Rectal smooth muscle tissue (tissue), 1 donor: Measurements from ENCODE around the gene B3GNT7.
A peak's percentile ranks its signal among the peaks of the same experiment; 100 is the strongest.
"Not testable (repeated sequence)": the region's sequence is repeated elsewhere in the genome, so short reads cannot be mapped to it uniquely, and the experiment has no call there.

Experiments
- H3K27ac ChIP-seq: one replicate; pipeline ENCODE4 v1.7.0; 2013; ENCODE audit warnings: low read depth, low read length, inconsistent platforms
- H3K27me3 ChIP-seq: one replicate; pipeline ENCODE4 v1.7.0; 2013; ENCODE audit warnings: low read length; ENCODE audit not compliant: control insufficient read depth, insufficient read depth
- H3K36me3 ChIP-seq: one replicate; pipeline ENCODE4 v1.7.0; 2013; ENCODE audit warnings: low read length; ENCODE audit not compliant: control insufficient read depth, insufficient read depth
- H3K4me1 ChIP-seq: one replicate; pipeline ENCODE4 v1.7.0; 2013; ENCODE audit warnings: low read length; ENCODE audit not compliant: control insufficient read depth, insufficient read depth
- H3K4me3 ChIP-seq: one replicate; pipeline ENCODE4 v1.7.0; 2013; ENCODE audit warnings: low read length
- H3K9ac ChIP-seq: one replicate; pipeline ENCODE4 v1.7.0; 2013; ENCODE audit warnings: low read length

Gene B3GNT7, protein sequence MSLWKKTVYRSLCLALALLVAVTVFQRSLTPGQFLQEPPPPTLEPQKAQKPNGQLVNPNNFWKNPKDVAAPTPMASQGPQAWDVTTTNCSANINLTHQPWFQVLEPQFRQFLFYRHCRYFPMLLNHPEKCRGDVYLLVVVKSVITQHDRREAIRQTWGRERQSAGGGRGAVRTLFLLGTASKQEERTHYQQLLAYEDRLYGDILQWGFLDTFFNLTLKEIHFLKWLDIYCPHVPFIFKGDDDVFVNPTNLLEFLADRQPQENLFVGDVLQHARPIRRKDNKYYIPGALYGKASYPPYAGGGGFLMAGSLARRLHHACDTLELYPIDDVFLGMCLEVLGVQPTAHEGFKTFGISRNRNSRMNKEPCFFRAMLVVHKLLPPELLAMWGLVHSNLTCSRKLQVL

DNA sequence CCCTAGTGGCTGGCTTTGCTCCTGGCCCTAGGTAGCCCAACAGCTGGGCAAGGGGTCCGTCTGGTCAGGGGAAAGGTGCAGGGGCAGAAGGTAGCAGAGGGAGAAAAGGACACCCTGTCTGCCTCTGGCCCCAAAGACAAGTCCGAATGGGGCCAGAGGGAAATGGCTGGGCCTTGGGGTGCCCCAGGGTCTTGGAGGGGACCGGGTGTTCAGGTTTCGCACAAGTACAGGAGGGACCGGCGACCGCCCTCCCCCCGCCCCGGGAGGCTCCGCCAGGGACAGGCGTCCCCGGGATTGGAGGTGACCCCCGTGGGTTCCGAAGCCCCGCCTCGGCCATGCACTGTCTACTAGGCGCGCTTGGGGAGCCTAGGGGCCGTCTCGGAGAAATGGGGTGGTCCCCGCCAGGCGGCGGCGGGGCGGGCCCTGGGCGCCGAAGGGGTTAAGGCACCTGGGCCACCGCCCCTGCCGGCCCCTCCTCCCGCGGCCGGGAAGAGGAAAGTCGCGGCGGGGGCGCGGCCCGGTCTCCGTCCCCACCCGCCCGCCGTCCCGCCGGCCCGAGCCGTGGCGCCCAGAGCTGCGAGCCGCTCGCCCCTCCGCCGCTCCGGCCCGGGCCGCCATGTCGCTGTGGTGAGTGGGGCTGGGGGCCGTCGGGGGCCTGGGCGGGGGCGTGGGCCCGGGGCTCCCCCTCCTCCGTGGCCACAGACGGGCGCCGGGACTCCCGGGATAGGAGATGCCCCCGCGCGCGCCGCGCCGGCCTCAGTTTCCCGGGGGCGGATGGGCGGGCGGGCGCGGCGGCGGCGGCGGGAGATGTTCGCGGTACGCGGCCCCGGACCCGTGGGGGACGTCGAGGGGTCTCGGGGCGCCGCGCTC, at the start of gene B3GNT7:
Gene B3GNT7, plus strand, starts transcription at position 523 of the 870 bp plus-strand sequence. Its CDS starts 94 bp downstream, at position 617.
- peaks cover 3% of the 10 kb centered on the region for H3K4me1 ChIP-seq
- no peak within 1 kb of the TSS for H3K27ac ChIP-seq
- no peaks in the 10 kb centered on the region for H3K36me3 ChIP-seq
- peak within 1 kb of the TSS; percentile 21 for H3K9ac ChIP-seq
- no peaks in the 10 kb centered on the region for H3K27me3 ChIP-seq
- peak within 1 kb of the TSS; percentile 48 for H3K4me3 ChIP-seq

DNA sequence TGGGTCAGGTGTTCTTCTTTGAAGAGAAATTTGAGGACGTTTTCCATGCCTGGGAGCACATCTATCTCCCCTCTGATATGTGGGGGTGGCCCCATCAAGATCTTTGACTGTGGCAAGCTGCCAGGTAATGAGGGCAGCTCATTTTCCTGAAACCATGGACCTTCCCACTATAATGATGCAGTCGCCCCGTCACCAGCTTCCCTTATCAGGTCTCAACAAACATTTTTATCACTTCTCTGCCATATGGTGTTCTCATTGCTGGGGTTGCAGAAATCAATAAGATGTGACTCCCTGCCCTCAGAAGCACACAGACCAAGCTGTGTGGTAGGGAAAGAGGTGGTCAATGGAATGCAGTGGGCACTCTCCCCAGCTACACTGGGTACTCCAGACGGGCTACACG, 48.4 kb upstream of the B3GNT7 start:
- Histone ChIP-seq H3K36me3 (no peaks in the 10 kb centered on the region), H3K4me1 (peaks cover 3% of the 10 kb centered on the region), H3K27me3 (no peaks in the 10 kb centered on the region), H3K27ac (no peak overlapping the region), H3K4me3 (no peak overlapping the region), H3K9ac (no peak overlapping the region)

DNA sequence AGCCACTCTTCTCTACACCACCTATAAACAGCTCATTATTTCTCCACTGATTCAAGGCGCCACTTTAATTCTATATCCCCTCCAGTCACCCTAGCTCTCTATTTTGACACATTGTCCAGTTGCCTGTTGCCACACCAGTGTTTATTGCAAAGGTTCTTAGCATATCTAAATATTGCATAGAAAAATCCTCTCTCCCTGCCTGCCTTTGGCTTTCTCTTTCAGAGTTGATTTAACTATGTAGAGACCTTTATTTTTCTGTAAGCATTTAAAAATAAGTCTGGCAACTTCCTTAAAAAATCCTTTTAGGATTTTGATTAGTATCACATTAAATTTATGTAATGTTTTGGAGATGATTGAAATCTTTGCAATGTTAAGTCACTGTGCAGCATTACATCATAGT, 47.9 kb upstream of the B3GNT7 start:
- Histone ChIP-seq H3K4me1 (peaks cover 3% of the 10 kb centered on the region), H3K36me3 (no peaks in the 10 kb centered on the region), H3K9ac (no peak overlapping the region), H3K4me3 (no peak overlapping the region), H3K27ac (no peak overlapping the region), H3K27me3 (no peaks in the 10 kb centered on the region)

DNA sequence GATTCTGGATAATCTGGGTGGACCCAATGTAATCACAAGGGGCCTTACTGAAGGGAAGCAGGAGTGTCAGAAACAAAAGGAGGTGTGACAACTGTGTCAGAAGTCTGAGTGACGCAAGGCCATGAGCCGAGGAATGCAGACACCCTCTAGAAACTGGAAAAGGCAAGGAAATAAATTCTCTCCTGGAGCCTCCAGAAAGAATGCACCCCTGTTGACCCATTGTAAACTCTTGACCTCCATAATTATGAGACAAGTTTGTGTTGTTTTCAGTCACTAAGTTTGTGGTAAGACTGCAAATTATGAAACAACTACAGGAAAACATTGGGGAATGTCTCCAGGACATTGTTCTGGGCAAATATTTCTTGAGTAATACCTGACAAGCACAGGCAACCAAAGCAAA, 47.3 kb upstream of the B3GNT7 start:
- H3K9ac ChIP-seq, result no peak overlapping the region
- H3K4me3 ChIP-seq, result no peak overlapping the region
- H3K36me3 ChIP-seq, result no peaks in the 10 kb centered on the region
- H3K27ac ChIP-seq, result no peak overlapping the region
- no peaks in the 10 kb centered on the region for H3K27me3 ChIP-seq
- H3K4me1 ChIP-seq, result peaks cover 3% of the 10 kb centered on the region

DNA sequence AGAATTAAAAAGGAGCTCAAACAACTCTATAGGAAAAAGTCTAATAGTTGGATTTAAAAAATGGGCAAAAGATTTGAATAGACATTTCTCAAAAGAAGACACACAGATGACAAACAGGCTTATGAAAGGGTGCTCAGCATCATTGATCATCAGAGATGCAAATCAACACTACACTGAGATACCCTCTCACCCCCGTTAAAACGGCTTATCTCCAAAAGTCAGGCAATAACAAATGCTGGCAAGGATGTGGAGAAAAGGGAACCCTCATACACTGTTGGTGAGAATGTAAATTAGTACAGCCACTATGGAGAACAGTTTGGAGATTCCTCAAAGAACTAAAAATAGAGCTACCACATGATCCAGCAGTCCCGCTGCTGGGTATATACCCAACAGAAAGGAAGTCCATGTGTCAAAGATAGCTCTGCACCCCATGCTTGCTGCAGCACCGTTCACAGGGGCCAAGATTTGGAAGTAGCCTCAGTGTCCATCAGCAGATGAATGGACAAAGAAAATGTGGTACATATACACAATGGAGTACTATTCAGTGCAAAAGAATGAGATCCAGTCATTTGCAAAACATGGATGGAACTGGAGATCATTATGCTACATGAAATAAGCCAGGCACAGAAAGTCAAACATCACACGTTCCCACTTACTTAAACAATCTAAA, 46.7 kb upstream of the B3GNT7 start:
- H3K4me3 ChIP-seq, result no peak overlapping the region
- no peaks in the 10 kb centered on the region for H3K27me3 ChIP-seq
- H3K4me1 ChIP-seq, result peaks cover 3% of the 10 kb centered on the region
- no peak overlapping the region for H3K9ac ChIP-seq
- H3K27ac ChIP-seq, result peak overlapping the region; percentile 45
- no peaks in the 10 kb centered on the region for H3K36me3 ChIP-seq

DNA sequence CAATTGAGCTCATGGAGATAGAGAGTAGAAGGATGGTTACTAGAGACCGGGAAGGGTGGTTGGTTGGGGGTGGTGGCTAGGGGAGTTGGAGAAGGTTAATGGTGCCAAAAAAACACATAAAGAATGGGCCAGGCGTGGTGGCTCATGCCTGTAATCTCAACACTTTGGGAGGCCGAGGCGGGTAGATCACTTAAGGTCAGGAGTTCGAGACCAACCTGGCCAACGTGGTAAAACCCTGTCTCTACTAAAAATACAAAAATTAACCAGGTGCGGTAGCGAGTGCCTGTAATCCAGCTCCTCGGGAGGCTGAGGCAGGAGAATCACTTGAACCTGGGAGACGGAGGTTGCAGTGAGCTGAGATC, 46.2 kb upstream of the B3GNT7 start:
- not testable (repeated sequence) for H3K27ac ChIP-seq, H3K36me3 ChIP-seq, H3K4me3 ChIP-seq, H3K9ac ChIP-seq, H3K4me1 ChIP-seq, H3K27me3 ChIP-seq

DNA sequence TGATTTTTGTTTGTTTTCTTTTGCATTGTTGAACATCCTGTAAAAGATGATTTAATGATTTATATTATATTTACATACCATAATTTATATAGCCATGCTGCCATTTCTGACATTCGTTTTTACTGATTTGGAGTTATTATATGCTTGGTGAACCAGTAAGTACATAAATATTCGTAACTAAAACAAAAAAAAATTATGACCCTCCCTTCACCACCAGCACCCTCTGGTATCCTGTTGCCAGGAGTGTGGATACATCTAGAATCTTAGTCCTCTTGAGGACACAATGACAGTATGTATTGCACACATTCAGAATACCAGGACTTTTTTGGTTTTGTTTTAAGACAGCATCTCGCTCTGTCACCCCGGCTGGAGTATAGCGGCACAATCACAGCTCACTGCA, 43.9 kb upstream of the B3GNT7 start:
- Histone ChIP-seq H3K36me3 (no peaks in the 10 kb centered on the region), H3K27ac (no peak overlapping the region), H3K9ac (no peak overlapping the region), H3K4me3 (no peak overlapping the region), H3K4me1 (peaks cover 11% of the 10 kb centered on the region), H3K27me3 (no peaks in the 10 kb centered on the region)

DNA sequence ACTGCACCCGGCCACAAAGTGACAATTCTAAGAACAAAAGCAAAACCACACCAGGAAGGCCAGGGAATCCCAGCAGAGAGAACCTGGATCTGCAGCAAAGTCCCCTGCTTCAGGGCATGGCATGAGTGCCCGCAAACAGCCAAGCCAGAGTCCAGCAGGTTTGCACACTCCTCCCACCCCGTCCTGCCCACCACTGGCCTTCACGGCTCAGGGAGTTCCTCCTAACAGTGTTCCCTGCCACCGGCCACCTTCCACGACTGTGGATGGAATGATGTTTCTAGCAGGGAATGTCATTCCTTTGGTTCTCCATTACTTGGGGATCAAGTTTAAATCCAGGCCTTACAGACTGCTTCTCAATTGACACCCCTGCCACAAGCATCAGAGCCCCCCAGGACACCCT, 42.0 kb upstream of the B3GNT7 start:
- H3K27me3 ChIP-seq, result no peaks in the 10 kb centered on the region
- no peak overlapping the region for H3K27ac ChIP-seq
- H3K36me3 ChIP-seq, result no peaks in the 10 kb centered on the region
- H3K9ac ChIP-seq, result no peak overlapping the region
- peaks cover 11% of the 10 kb centered on the region for H3K4me1 ChIP-seq
- H3K4me3 ChIP-seq, result no peak overlapping the region

DNA sequence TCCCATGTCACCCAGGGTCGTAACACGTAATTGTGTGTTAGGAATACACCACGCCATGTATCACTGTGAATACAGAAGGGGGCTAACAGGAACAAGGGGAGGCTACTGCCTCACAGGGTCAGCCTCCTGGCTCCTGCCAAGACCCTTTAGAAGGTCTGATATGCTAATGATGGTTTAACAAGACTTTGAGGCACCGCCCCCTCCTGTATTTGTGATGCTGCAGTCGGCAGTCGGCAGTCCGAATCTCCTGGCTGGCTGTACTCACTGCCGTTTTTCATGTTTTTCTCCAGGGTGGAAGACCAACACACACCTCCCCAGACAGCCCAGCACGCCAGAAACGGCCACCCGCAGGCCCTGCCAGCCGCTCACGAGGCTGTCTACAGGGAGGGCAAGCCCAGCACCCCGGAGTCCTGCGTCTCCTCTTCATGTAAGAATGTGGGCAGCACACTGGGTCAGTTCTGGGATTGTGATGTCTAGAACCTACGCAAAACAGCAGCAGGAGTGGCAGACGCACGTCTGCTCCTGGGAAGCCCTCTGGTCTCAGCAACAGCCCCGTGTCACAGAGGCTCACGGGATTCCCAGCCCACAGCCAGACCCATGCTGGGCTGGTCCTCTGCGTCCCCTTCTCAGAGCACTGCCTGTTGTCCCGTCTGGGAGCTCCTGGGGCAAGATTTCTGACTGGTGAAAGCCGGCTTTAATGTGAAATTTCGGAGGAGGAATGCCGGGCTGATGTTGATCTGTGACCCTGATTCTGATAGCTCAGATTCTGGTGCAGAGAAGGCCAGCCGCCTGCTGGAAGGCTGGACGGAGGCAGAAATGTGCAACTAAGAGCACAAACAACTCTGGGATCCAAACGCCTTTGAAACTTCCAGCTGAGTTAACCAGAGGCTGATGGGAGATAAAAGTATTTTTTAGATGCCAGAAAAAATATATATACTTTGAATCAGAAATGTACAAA, 39.7 kb upstream of the B3GNT7 start:
- Histone ChIP-seq H3K4me3 (no peak overlapping the region), H3K9ac (no peak overlapping the region), H3K4me1 (peaks cover 7% of the 10 kb centered on the region), H3K36me3 (no peaks in the 10 kb centered on the region), H3K27me3 (no peaks in the 10 kb centered on the region), H3K27ac (peak overlapping the region; percentile 66)

DNA sequence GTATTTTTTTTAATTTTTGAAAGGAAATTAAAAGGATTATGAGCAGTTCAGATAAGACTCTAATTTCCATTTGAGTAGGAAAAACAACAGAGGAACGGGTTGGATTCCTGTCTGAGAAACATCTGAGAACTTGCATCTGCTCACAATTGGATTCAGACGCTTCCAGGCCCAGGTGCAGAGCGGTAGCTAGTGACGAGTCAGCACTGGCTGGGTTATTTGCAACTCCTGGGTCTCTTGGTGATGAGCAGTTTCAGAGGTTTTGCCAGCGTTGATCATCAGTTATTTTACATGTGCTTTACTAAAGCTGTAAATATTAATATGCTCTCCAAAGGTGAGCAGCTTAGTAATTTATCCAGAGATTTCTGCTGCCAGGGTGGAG, 39.1 kb upstream of the B3GNT7 start:
- H3K36me3 ChIP-seq, result no peaks in the 10 kb centered on the region
- H3K9ac ChIP-seq, result no peak overlapping the region
- H3K27me3 ChIP-seq, result no peaks in the 10 kb centered on the region
- H3K27ac ChIP-seq, result no peak overlapping the region
- H3K4me3 ChIP-seq, result no peak overlapping the region
- H3K4me1 ChIP-seq, result peaks cover 7% of the 10 kb centered on the region

DNA sequence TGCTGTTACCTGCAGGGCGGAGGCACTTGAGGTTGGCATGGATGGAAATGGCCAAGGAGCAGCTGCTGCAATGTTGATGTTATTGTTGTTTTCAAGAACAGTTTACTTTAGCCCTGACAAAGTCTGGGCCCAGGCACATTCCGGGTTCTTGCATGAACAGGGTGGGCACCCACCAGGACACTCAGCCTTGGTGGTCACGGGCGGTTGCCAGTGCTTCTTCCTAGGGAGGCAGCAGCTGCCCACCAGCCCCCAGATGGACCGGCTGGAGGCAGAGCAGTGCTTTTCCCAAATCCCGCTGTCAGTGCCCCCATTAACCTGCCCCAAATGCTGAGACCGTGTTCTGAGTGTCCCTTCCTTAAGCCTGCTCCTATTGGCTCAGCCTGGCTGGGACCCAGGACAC, 38.5 kb upstream of the B3GNT7 start:
- no peaks in the 10 kb centered on the region for H3K27me3 ChIP-seq
- no peak overlapping the region for H3K27ac ChIP-seq

More for the DNA sequence above, 38.5 kb upstream of the B3GNT7 start:
- Histone ChIP-seq H3K36me3 (no peaks in the 10 kb centered on the region), H3K9ac (no peak overlapping the region), H3K4me3 (no peak overlapping the region), H3K4me1 (peaks cover 7% of the 10 kb centered on the region)
